GM10266 (cell line): ENCODE results near the gene HGFAC.

Experiments
- DNase-seq: peaks from one replicate; pipeline ENCODE4 v3.0.0; 2012; ENCODE audit errors: extremely low spot score
- CTCF ChIP-seq: IDR thresholded peaks from 2 replicates; pipeline ENCODE4 v1.5.1; 2012; ENCODE audit warnings: mild to moderate bottlenecking, low read depth; ENCODE audit not compliant: control insufficient read depth, insufficient read depth; ENCODE audit errors: missing control alignments

The HGFAC gene

GRCh38 chr4:3421470-3421869 lies 20.3 kb upstream of the HGFAC start:
- no peak for TF ChIP-seq CTCF
- DNase-seq = no peak

- DNase-seq = no peak
- no peak for TF ChIP-seq CTCF
Observed at GRCh38 chr4:3422241-3422801, 19.4 kb upstream of the HGFAC start.

DNA sequence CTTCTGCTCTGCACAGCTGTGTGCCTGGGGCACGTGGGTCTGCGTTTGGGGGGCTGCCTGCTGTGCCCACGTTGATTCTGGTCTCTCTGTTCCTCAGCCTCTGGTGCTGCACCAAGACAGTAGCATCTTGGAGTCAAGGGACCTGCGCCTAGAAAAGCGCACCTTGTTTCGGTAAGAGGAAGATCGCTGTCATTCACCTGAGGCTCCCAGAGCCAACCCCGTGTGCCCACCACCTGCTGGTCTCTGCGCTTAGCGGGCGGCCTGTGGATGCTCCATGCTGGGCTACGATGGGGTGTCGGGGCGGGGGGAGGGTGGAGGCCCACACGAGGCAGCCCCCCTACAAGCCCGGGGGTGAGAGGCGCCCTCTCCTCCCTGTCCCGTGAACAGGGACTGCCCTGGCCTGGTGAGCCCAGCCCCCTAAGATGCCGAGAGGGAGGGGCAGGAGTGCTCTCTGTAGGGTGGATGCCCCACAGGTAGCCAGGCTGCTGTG lies 18.9 kb upstream of the HGFAC start:
- no peak for TF ChIP-seq CTCF
- DNase-seq = no peak

- TF ChIP-seq CTCF = no peak
- DNase-seq = no peak
Observed at GRCh38 chr4:3423406-3423805, 18.4 kb upstream of the HGFAC start.

DNA sequence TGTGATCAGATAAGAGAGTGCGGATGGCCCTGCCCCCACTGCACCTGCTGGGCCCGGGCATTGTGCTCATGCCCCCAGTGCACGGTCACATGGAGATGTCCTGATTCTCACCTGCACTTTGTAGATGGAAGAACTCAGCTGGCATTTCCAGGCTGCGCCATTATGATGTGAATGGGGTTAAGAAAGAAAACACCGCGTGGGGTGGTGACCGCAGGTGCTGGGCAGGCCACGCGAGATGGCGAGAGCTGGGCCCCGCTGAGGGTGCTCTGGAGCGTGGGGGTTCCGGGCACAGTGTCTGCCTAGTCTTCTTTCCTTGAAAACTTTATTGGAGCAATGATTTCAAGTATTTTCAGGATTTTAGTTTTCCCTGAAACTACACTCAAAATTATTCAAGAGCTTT lies 17.8 kb upstream of the HGFAC start:
- no peak for DNase-seq
- no peak for TF ChIP-seq CTCF

GRCh38 chr4:3424522-3425095 lies 17.2 kb upstream of the HGFAC start:
- no peak for TF ChIP-seq CTCF
- no peak for DNase-seq

DNA sequence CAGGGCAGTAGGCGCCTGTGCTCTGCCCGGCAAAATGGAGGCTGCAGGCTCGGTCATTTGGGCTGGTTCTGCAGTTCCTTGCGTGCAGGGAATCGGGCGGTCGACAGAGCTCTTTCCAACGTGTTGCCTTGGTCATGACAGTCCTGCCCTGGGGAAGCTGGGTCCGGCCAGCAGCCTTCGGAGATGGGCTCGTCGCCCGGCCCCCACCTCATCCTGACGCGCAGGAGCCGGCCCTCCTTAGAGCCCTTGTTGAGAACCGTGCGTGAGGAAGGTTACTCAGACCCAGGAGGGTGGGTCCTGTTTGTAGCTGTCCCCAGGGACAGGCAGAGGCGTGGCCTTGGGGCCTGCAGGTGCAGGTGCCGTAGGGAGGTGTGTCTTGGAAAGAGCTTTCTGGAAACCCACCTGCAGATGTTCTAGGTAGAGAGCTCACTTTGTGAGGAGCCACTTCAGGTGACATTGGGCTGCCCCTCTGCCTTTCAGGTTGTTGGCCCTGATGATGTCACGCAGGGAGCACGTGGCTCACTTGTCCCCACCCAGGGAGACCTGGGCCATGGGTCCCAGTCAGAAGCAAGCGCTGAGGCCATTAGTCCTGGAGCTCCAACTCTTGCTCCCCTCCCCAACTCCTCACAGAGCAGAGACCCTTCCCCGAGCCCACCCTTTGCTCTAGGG lies 15.2 kb upstream of the HGFAC start:
- TF ChIP-seq CTCF = no peak
- no peak for DNase-seq
